DND-41 (cell line): Measurements from ENCODE around the gene TIMM22.

Experiments
- CTCF ChIP-seq: IDR thresholded peaks from 2 replicates; pipeline ENCODE4 v1.5.1; 2012; ENCODE audit warnings: borderline replicate concordance, low read length, moderate library complexity, mild to moderate bottlenecking; ENCODE audit not compliant: poor library complexity, severe bottlenecking; ENCODE audit errors: extremely low read depth
- EZH2 ChIP-seq: IDR thresholded peaks from 3 replicates; pipeline ENCODE4 v1.6.1; 2012; ENCODE audit warnings: borderline replicate concordance, low read depth, mild to moderate bottlenecking, moderate library complexity, low read length, inconsistent platforms; ENCODE audit not compliant: severe bottlenecking

GRCh38 chr17:1033503-1033902, 36.6 kb downstream of the TIMM22 start:
- TF ChIP-seq CTCF (no peak), EZH2 (no peak)
